ENCODE results near the gene NCAPG.

GRCh38 chr4:17811078-17811603 lies 362 bp downstream of the NCAPG start:
- no peak for TF ChIP-seq CTCF (IDR thresholded peaks at IDR 0.05)
- TF ChIP-seq ZFX (IDR thresholded peaks at IDR 0.05; ENCODE audit: borderline replicate concordance) = no peak
